Measurements from ENCODE around the gene BARD1.
"Not testable (repeated sequence)": the region's sequence is repeated elsewhere in the genome, so short reads cannot be mapped to it uniquely, and the experiment has no call there.

The BARD1 gene

GRCh38 chr2:214753455-214753854 is 56.0 kb downstream of the BARD1 start:
- Histone ChIP-seq H3K9me3 (ENCODE audit: low read length) (no peaks in the 10 kb centered on the region), H3K27ac (ENCODE audit: low read depth, low read length) (no peak overlapping the region), H3K36me3 (ENCODE audit: insufficient read depth, low read length) (peaks cover 3% of the 10 kb centered on the region), H3K9ac (ENCODE audit: low read length) (no peak overlapping the region), H3K27me3 (ENCODE audit: control insufficient read depth in 1 of 2, insufficient read depth in 2 of 2, low read length in 2 of 2) (no peaks in the 10 kb centered on the region), H3K4me3 (ENCODE audit: low read depth in 1 of 2, low read length in 2 of 2) (no peak overlapping the region), H3K4me1 (ENCODE audit: insufficient read depth, low read length) (no peaks in the 10 kb centered on the region)

- no peak overlapping the region for H3K4me3 ChIP-seq (ENCODE audit: low read depth in 1 of 2, low read length in 2 of 2)
Observed at GRCh38 chr2:214750529-214750928, 59.0 kb downstream of the BARD1 start.

DNA sequence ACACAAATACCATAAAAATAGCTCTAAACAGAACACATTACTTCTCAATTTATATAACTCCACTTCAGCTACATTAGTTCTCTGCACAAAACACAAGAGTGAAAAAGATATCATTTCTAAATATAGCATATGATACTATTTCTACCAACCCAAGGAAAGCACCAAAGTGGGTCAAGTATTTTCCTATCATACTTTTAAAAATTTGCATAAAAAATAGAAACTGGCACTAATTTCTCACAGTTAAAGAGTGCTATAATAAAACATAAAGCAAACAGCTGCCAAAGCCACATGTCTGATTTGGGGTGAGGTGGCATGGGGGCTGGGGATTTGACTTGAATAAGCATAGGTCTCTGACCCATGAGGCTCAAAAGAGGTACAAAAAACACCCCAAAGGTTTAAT is 61.5 kb downstream of the BARD1 start:
- no peak overlapping the region for H3K27ac ChIP-seq (ENCODE audit: low read depth, low read length)
- no peaks in the 10 kb centered on the region for H3K4me1 ChIP-seq (ENCODE audit: insufficient read depth, low read length)
- no peaks in the 10 kb centered on the region for H3K9me3 ChIP-seq (ENCODE audit: low read length)
- H3K9ac ChIP-seq (ENCODE audit: low read length), result no peak overlapping the region
- no peaks in the 10 kb centered on the region for H3K27me3 ChIP-seq (ENCODE audit: control insufficient read depth in 1 of 2, insufficient read depth in 2 of 2, low read length in 2 of 2)
- peaks cover 12% of the 10 kb centered on the region for H3K36me3 ChIP-seq (ENCODE audit: insufficient read depth, low read length)
- no peak overlapping the region for H3K4me3 ChIP-seq (ENCODE audit: low read depth in 1 of 2, low read length in 2 of 2)

More at GRCh38 chr2:214750529-214750928, 59.0 kb downstream of the BARD1 start:
- Histone ChIP-seq H3K27me3 (ENCODE audit: control insufficient read depth in 1 of 2, insufficient read depth in 2 of 2, low read length in 2 of 2) (no peaks in the 10 kb centered on the region), H3K36me3 (ENCODE audit: insufficient read depth, low read length) (peaks cover 3% of the 10 kb centered on the region), H3K9me3 (ENCODE audit: low read length) (no peaks in the 10 kb centered on the region), H3K4me1 (ENCODE audit: insufficient read depth, low read length) (no peaks in the 10 kb centered on the region), H3K9ac (ENCODE audit: low read length) (no peak overlapping the region), H3K27ac (ENCODE audit: low read depth, low read length) (no peak overlapping the region)

- no peaks in the 10 kb centered on the region for H3K4me1 ChIP-seq (ENCODE audit: insufficient read depth, low read length)
- no peak overlapping the region for H3K9ac ChIP-seq (ENCODE audit: low read length)
- H3K36me3 ChIP-seq (ENCODE audit: insufficient read depth, low read length), result peaks cover 8% of the 10 kb centered on the region
- H3K27ac ChIP-seq (ENCODE audit: low read depth, low read length), result no peak overlapping the region
- H3K27me3 ChIP-seq (ENCODE audit: control insufficient read depth in 1 of 2, insufficient read depth in 2 of 2, low read length in 2 of 2), result no peaks in the 10 kb centered on the region
- no peak overlapping the region for H3K4me3 ChIP-seq (ENCODE audit: low read depth in 1 of 2, low read length in 2 of 2)
- H3K9me3 ChIP-seq (ENCODE audit: low read length), result no peaks in the 10 kb centered on the region
Observed at GRCh38 chr2:214742119-214742518, 67.4 kb downstream of the BARD1 start.

DNA sequence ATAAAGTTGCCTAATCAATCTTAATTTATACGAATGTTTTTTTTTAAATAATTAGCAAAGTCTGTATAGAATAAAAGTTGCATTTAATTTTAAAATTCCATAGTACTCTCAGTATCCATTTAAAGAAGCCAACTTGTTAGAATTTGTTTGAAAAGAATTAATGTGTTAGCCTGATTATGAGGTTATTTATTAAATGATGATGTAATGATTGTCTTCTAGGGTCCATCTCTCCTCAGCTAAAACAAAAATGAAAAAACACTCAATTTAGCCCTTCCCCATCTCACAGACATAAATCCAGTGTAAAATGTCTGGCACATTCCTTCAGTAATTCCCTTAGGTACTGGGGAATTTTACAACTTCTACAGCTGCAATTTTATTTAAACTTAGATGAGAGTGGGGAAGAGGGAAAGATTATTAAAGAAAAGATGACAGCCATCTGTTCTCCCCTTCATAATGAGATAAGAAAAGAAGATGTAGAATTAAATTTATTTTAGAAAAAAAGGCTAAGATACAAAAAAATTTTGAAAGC is 68.6 kb downstream of the BARD1 start:
- Histone ChIP-seq H3K36me3 (ENCODE audit: insufficient read depth, low read length) (peaks cover 8% of the 10 kb centered on the region), H3K27ac (ENCODE audit: low read depth, low read length) (no peak overlapping the region), H3K9ac (ENCODE audit: low read length) (no peak overlapping the region), H3K4me1 (ENCODE audit: insufficient read depth, low read length) (no peaks in the 10 kb centered on the region), H3K27me3 (ENCODE audit: control insufficient read depth in 1 of 2, insufficient read depth in 2 of 2, low read length in 2 of 2) (no peaks in the 10 kb centered on the region), H3K9me3 (ENCODE audit: low read length) (no peaks in the 10 kb centered on the region), H3K4me3 (ENCODE audit: low read depth in 1 of 2, low read length in 2 of 2) (no peak overlapping the region)

DNA sequence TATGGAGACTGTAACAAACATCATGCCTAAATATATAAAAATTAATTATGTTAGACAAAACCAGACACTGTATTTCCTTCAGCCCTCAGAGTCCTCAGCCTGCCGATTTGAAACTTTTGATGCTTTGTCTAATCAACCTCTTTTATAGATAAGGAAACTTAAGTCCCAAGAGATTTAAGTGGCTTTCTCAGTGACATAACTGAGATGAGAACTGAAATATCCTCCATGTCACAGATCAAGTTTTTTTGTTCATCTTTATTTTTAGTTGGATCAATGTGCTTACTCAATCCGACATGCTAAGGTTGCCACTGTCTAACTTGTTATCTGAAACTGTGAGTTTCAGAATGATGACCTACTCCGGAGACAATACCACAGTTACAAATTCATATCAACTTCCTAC is 72.3 kb downstream of the BARD1 start:
- H3K36me3 ChIP-seq (ENCODE audit: insufficient read depth, low read length), result no peaks in the 10 kb centered on the region
- no peak overlapping the region for H3K4me3 ChIP-seq (ENCODE audit: low read depth in 1 of 2, low read length in 2 of 2)
- no peaks in the 10 kb centered on the region for H3K27me3 ChIP-seq (ENCODE audit: control insufficient read depth in 1 of 2, insufficient read depth in 2 of 2, low read length in 2 of 2)
- no peak overlapping the region for H3K9ac ChIP-seq (ENCODE audit: low read length)
- no peak overlapping the region for H3K27ac ChIP-seq (ENCODE audit: low read depth, low read length)
- no peaks in the 10 kb centered on the region for H3K9me3 ChIP-seq (ENCODE audit: low read length)
- no peaks in the 10 kb centered on the region for H3K4me1 ChIP-seq (ENCODE audit: insufficient read depth, low read length)

DNA sequence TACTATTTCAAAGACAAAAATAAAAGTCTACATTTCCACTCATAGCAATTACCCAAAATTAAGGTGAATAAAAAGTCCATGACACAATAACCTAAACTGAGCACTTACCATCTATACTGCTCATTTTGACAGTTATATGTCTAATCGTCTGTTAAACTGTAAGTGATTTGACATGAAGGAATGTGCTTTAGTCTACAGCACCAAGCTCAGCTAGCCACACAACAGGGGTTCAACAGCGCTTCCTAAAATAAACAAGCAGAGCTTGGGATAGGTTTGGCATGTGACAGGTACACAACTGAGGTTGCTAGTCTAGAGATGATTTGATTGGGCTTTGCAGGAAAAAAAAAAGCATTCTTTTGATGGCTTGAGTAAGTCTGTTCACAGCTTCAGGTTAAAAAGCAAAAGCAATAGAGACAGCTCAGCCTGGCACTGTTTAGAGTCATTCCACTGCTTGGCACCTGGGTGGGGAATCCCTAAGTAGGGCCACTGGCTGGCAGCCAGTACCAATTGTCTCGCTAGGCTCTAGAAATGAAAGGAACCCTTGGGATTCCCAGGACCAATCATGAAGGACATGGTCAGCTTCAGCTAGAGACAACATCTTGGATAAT is 78.6 kb downstream of the BARD1 start:
- Histone ChIP-seq H3K9me3 (ENCODE audit: low read length) (no peaks in the 10 kb centered on the region), H3K36me3 (ENCODE audit: insufficient read depth, low read length) (peaks cover 11% of the 10 kb centered on the region), H3K27ac (ENCODE audit: low read depth, low read length) (no peak overlapping the region), H3K4me1 (ENCODE audit: insufficient read depth, low read length) (no peaks in the 10 kb centered on the region), H3K27me3 (ENCODE audit: control insufficient read depth in 1 of 2, insufficient read depth in 2 of 2, low read length in 2 of 2) (no peaks in the 10 kb centered on the region), H3K4me3 (ENCODE audit: low read depth in 1 of 2, low read length in 2 of 2) (no peak overlapping the region), H3K9ac (ENCODE audit: low read length) (no peak overlapping the region)

DNA sequence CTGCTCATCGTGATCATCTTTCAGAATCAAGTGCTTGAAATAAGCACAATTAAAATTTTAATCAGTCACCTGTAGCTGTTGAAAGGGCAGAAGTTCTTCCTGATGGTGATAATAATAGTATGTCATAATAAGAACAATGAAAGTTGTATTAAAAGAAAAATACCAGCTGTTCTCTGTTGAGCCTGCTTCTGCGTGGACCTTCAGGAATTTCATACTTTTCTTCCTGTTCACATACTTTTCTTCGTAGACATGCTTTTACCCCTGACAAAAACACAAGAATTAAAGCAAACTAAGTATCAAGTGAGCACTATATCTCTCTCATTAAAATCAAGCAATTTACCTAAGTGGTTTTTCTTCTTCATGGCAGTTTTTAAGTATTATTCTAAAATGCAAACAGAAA is 79.2 kb downstream of the BARD1 start:
- H3K27ac ChIP-seq (ENCODE audit: low read depth, low read length), result no peak overlapping the region
- no peaks in the 10 kb centered on the region for H3K4me1 ChIP-seq (ENCODE audit: insufficient read depth, low read length)
- H3K36me3 ChIP-seq (ENCODE audit: insufficient read depth, low read length), result peaks cover 11% of the 10 kb centered on the region
- H3K9me3 ChIP-seq (ENCODE audit: low read length), result no peaks in the 10 kb centered on the region
- no peaks in the 10 kb centered on the region for H3K27me3 ChIP-seq (ENCODE audit: control insufficient read depth in 1 of 2, insufficient read depth in 2 of 2, low read length in 2 of 2)
- no peak overlapping the region for H3K4me3 ChIP-seq (ENCODE audit: low read depth in 1 of 2, low read length in 2 of 2)
- no peak overlapping the region for H3K9ac ChIP-seq (ENCODE audit: low read length)

- no peak overlapping the region for H3K27ac ChIP-seq (ENCODE audit: low read depth, low read length)
- no peak overlapping the region for H3K4me3 ChIP-seq (ENCODE audit: low read depth in 1 of 2, low read length in 2 of 2)
- H3K27me3 ChIP-seq (ENCODE audit: control insufficient read depth in 1 of 2, insufficient read depth in 2 of 2, low read length in 2 of 2), result no peaks in the 10 kb centered on the region
- H3K36me3 ChIP-seq (ENCODE audit: insufficient read depth, low read length), result peaks cover 11% of the 10 kb centered on the region
- H3K4me1 ChIP-seq (ENCODE audit: insufficient read depth, low read length), result no peaks in the 10 kb centered on the region
- no peaks in the 10 kb centered on the region for H3K9me3 ChIP-seq (ENCODE audit: low read length)
- H3K9ac ChIP-seq (ENCODE audit: low read length), result no peak overlapping the region
Observed at GRCh38 chr2:214724741-214725140, 84.7 kb downstream of the BARD1 start.

DNA sequence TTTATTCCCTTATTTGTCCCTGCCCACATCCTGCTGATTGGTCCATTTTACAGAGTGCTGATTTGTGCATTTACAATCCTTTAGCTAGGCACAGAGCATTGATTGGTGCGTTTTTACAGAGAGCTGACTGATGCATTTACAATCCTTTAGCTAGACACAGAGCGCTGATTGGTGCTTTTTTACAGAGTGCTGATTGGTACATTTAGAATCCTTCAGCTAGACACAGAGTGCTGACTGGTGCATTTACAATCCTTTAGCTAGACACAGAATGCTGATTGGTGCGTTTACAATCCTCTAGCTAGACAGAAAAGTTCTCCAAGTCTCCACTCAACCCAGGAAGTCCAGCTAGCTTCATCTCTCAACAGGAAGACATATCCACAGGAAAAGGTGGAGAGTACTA is 91.6 kb downstream of the BARD1 start:
- not testable (repeated sequence) for H3K27me3 ChIP-seq (ENCODE audit: control insufficient read depth in 1 of 2, insufficient read depth in 2 of 2, low read length in 2 of 2); H3K27ac ChIP-seq (ENCODE audit: low read depth, low read length); H3K9ac ChIP-seq (ENCODE audit: low read length); H3K4me1 ChIP-seq (ENCODE audit: insufficient read depth, low read length); H3K36me3 ChIP-seq (ENCODE audit: insufficient read depth, low read length); H3K9me3 ChIP-seq (ENCODE audit: low read length); H3K4me3 ChIP-seq (ENCODE audit: low read depth in 1 of 2, low read length in 2 of 2)

DNA sequence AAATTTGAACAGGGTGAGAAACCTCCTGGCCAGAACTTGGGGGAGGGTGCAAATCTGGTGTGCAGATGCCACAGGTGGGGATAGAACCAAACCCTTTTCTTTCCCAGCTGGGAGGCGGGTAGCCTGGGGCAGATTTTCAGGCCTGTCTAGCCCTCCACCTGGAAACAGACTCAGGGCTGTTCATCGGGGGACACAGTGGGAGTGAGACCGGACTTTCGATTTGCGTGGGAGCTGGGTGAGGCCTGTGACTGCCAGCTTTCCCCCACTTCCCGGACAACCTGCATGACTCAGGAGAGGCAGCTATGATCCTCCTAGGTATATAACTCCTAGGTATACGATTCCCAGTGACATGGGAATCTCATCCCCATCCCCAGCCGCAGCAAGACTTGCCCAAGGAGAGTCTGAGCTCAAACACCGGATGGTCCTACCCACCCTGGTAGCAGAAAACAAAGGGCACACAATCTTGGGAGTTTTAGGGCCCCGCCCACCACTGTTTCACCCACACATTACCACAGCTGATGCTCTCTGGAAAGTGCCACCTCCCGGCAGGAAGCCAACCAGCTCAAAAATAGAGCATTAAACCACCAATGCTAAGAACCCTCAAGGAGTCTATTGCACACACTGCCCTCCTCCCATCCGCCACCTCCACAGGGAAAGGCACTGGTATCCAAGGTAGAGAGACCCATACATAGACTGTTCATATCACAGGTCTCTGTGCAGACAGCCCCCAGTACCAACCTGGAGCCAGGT is 92.5 kb downstream of the BARD1 start:
- H3K9ac ChIP-seq (ENCODE audit: low read length), result no peak overlapping the region
- no peak overlapping the region for H3K27ac ChIP-seq (ENCODE audit: low read depth, low read length)
- no peaks in the 10 kb centered on the region for H3K27me3 ChIP-seq (ENCODE audit: control insufficient read depth in 1 of 2, insufficient read depth in 2 of 2, low read length in 2 of 2)
- no peaks in the 10 kb centered on the region for H3K36me3 ChIP-seq (ENCODE audit: insufficient read depth, low read length)
- no peaks in the 10 kb centered on the region for H3K4me1 ChIP-seq (ENCODE audit: insufficient read depth, low read length)
- no peak overlapping the region for H3K4me3 ChIP-seq (ENCODE audit: low read depth in 1 of 2, low read length in 2 of 2)
- no peaks in the 10 kb centered on the region for H3K9me3 ChIP-seq (ENCODE audit: low read length)

- no peak overlapping the region for H3K27ac ChIP-seq (ENCODE audit: low read depth, low read length)
- H3K4me1 ChIP-seq (ENCODE audit: insufficient read depth, low read length), result no peaks in the 10 kb centered on the region
- no peaks in the 10 kb centered on the region for H3K9me3 ChIP-seq (ENCODE audit: low read length)
- H3K4me3 ChIP-seq (ENCODE audit: low read depth in 1 of 2, low read length in 2 of 2), result no peak overlapping the region
- no peak overlapping the region for H3K9ac ChIP-seq (ENCODE audit: low read length)
- no peaks in the 10 kb centered on the region for H3K36me3 ChIP-seq (ENCODE audit: insufficient read depth, low read length)
- no peaks in the 10 kb centered on the region for H3K27me3 ChIP-seq (ENCODE audit: control insufficient read depth in 1 of 2, insufficient read depth in 2 of 2, low read length in 2 of 2)
Observed at GRCh38 chr2:214715025-214715424, 94.5 kb downstream of the BARD1 start.
